ENCODE measurements around the gene SH3BP2. TPM values are rescaled to one million over a fixed set of nuclear protein-coding genes. Genes with fewer than 3 reads are reported as not detected.
A peak's percentile ranks its signal among the peaks of the same experiment; 100 is the strongest.

Gene SH3BP2
- polyA plus RNA-seq, 1 of the 3 experiments (the other 2 are of a cell fraction), result 25.2 TPM

DNA sequence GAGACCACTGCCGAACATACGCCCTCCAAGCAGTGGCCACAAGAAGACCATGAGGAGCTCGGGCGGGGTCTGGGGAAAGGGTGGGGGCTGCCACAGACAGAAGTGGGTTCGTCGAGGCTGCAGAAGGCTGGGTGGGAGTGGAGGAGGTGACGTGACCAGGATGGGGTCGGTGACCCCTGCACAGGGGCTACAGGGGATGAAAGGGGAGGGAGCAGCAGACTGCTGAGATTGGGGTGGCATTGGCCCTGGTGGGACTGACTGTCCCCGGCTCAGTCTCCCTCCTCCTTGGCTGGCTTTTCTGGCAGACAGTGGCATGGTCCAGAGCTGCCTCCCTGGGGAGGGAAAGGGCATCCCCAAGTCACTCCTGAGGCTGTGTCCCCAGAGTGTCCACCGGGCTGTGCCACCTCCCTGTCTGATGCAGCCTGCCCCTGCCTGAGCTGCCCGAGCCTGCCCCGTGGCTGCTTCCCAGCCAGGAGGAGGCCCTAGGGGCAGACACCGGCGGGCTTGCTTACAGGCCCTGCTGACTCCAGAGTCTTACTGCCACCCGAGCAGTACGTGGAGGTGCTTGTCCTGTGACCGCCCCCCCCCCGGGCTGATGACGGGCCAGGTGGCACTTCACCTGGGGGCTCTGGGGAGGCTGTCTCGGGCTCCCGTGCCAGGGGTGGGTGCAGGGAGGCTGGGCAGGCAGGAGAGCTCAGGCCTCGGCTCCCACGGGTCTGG lies 7.2 kb downstream of the SH3BP2 start:
- Histone ChIP-seq H3K27me3 (ENCODE audit: insufficient read depth) (no peaks in the 10 kb centered on the region), H3K36me3 (replicated peaks in 1 of 2; ENCODE audit: control insufficient read depth in 1 of 2, insufficient read depth in 2 of 2, low read length in 1 of 2) (no peaks in the 10 kb centered on the region), H3K79me2 (ENCODE audit: insufficient read depth) (0 out of 2 replicates have a peak, but pooled peaks cover 4% of the 10 kb centered on the region), H2AFZ (ENCODE audit: low read depth) (no peak overlapping the region), H3K9me2 (no peaks in the 10 kb centered on the region), H4K20me1 (ENCODE audit: insufficient read depth) (no peaks in the 10 kb centered on the region), H3F3A (replicated peaks; ENCODE audit: insufficient read depth) (peaks cover 4% of the 10 kb centered on the region), H3K9me3 (no peaks in the 10 kb centered on the region), H3K4me1 (ENCODE audit: control insufficient read depth in 1 of 2, insufficient read depth in 2 of 2, low read depth in 1 of 2, low read length in 1 of 2) (peaks cover 15 to 65% of the 10 kb centered on the region in 2 experiments; a peak in 3 of 4 replicates), H3K27ac (ENCODE audit: low read depth in 2 of 2, low read length in 1 of 2) (peak overlapping the region in 1 of 2 experiments; percentile 98; a peak in 2 of 4 replicates), H3K4me2 (peak overlapping the region; percentile 33; the same call in 1 of the 2 replicates), H3K4me3 (ENCODE audit: low read depth in 2 of 2, low read length in 1 of 2) (no peak overlapping the region), H3K9ac (no peak overlapping the region)
- TF ChIP-seq FOXJ3 (CRISPR knock-in tag; IDR thresholded peaks at IDR 0.05), result no peak
- TF ChIP-seq ZBTB33 (IDR thresholded peaks at IDR 0.05; ENCODE audit: borderline replicate concordance, low read depth), result no peak
- no peak for TF ChIP-seq FOXM1 (IDR thresholded peaks at IDR 0.05; ENCODE audit: low read depth)
- no peak for TF ChIP-seq RFX5 (IDR thresholded peaks at IDR 0.05; ENCODE audit: low read length)
- TF ChIP-seq TAF1 (IDR thresholded peaks at IDR 0.05; ENCODE audit: borderline replicate concordance, low read depth, low read length), result no peak
- TF ChIP-seq RAD21 (IDR thresholded peaks at IDR 0.05; ENCODE audit: low read length), result no peak
- no peak for TF ChIP-seq SMC3 (IDR thresholded peaks at IDR 0.05; ENCODE audit: low read depth, low read length)
- no peak for TF ChIP-seq POLR2AphosphoS5 (IDR thresholded peaks at IDR 0.05; ENCODE audit: low read depth, low read length)
- WGBS (ENCODE audit: low lambda C conversion rate), result 93% methylated on average over 9 of the region's 23 CpGs
- DNase-seq, result no peak
- CTCF ChIA-PET, result interaction anchor here (0.6 to 1.9 kb wide), 3 partner anchors 9 to 580 kb away, joined by 3 to 4 read pairs (median 3); no protein-coding TSS in a partner anchor
- POLR2A ChIA-PET, result no interaction called here

GRCh38 chr4:2800691-2801596 lies 8.1 kb downstream of the SH3BP2 start:
- H3K9me2 ChIP-seq, result no peaks in the 10 kb centered on the region
- 69% methylated on average over 22 of the region's 29 CpGs for WGBS (ENCODE audit: low lambda C conversion rate)
- no peaks in the 10 kb centered on the region for H3K36me3 ChIP-seq (replicated peaks in 1 of 2; ENCODE audit: control insufficient read depth in 1 of 2, insufficient read depth in 2 of 2, low read length in 1 of 2)
- H3K4me3 ChIP-seq (ENCODE audit: low read depth in 2 of 2, low read length in 1 of 2), result no peak overlapping the region
- DNase-seq, result peak; percentile 76
- 0 out of 2 replicates have a peak, but pooled peaks cover 1% of the 10 kb centered on the region for H3K79me2 ChIP-seq (ENCODE audit: insufficient read depth)
- no peaks in the 10 kb centered on the region for H3K27me3 ChIP-seq (ENCODE audit: insufficient read depth)
- no peaks in the 10 kb centered on the region for H4K20me1 ChIP-seq (ENCODE audit: insufficient read depth)
- peaks cover 15 to 65% of the 10 kb centered on the region in 2 experiments; a peak in 3 of 4 replicates for H3K4me1 ChIP-seq (ENCODE audit: control insufficient read depth in 1 of 2, insufficient read depth in 2 of 2, low read depth in 1 of 2, low read length in 1 of 2)
- H3K27ac ChIP-seq (ENCODE audit: low read depth in 2 of 2, low read length in 1 of 2), result peak overlapping the region; percentile 53 to 54; a peak in 2 of 4 replicates
- no peaks in the 10 kb centered on the region for H3K9me3 ChIP-seq
- H3K9ac ChIP-seq, result 0 out of 2 replicates have a peak overlapping the region, but pooled peaks have one; percentile 21
- ChIA-PET POLR2A (no interaction called here), CTCF (interaction anchor here (1.7 to 1.9 kb wide), 2 partner anchors 9 to 10 kb away, joined by 3 to 4 read pairs; no protein-coding TSS in a partner anchor)
- H3F3A ChIP-seq (replicated peaks; ENCODE audit: insufficient read depth), result peaks cover 4% of the 10 kb centered on the region
- H2AFZ ChIP-seq (ENCODE audit: low read depth), result peak overlapping the region; percentile 74; the same call in 1 of the 2 replicates
- H3K4me2 ChIP-seq, result peak overlapping the region; percentile 33; the same call in 1 of the 2 replicates
- TF ChIP-seq POLR2AphosphoS5 (IDR thresholded peaks at IDR 0.05; ENCODE audit: low read depth, low read length) (no peak), EZH2phosphoT487 (IDR thresholded peaks at IDR 0.05; ENCODE audit: borderline replicate concordance, low read depth) (no peak), YY1 (IDR thresholded peaks at IDR 0.05; ENCODE audit: low read depth) (no peak), RCOR1 (IDR thresholded peaks at IDR 0.05; ENCODE audit: low read length) (no peak), FOXM1 (IDR thresholded peaks at IDR 0.05; ENCODE audit: low read depth) (no peak), FOSL2 (IDR thresholded peaks at IDR 0.05; ENCODE audit: borderline replicate concordance, low read depth) (no peak; the same call in 1 of the 2 replicates), ZBTB33 (IDR thresholded peaks at IDR 0.05; ENCODE audit: borderline replicate concordance, low read depth) (no peak), GATA2 (CRISPR knock-in tag; IDR thresholded peaks at IDR 0.05) (no peak), PBX3 (IDR thresholded peaks at IDR 0.05) (no peak), RAD21 (IDR thresholded peaks at IDR 0.05; ENCODE audit: low read length) (no peak)
- TF ChIP-seq, protein P1, sequence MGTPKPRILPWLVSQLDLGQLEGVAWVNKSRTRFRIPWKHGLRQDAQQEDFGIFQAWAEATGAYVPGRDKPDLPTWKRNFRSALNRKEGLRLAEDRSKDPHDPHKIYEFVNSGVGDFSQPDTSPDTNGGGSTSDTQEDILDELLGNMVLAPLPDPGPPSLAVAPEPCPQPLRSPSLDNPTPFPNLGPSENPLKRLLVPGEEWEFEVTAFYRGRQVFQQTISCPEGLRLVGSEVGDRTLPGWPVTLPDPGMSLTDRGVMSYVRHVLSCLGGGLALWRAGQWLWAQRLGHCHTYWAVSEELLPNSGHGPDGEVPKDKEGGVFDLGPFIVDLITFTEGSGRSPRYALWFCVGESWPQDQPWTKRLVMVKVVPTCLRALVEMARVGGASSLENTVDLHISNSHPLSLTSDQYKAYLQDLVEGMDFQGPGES (IDR thresholded peaks at IDR 0.05; ENCODE audit: low read depth, low read length), result no peak

Data from SK-N-SH (cell line).